Adipose tissue (tissue), 3 donors: ENCODE measurements around the gene PDE8A. TPM values are rescaled to one million over a fixed set of nuclear protein-coding genes. Genes with fewer than 3 reads are reported as not detected.
"Not testable (repeated sequence)": the region's sequence is repeated elsewhere in the genome, so short reads cannot be mapped to it uniquely, and the experiment has no call there.

Experiments
- H3K27ac ChIP-seq: one replicate; pipeline ENCODE4 v1.5.1; 2013; ENCODE audit warnings: low read depth, low read length
- WGBS, 3 donors: extraction: QIAGEN DNeasy Blood & Tissue Kit; methylation state at CpG; one replicate each; pipeline ENCODE4 v1.1.7; 2013; 5-methylcytosine and 5-hydroxymethylcytosine counted together
- polyA plus RNA-seq, 3 donors: library from polyadenylated mRNA; stranded (reverse); fragments of 200-250 nt; gene quantifications; one replicate each; pipeline ENCODE4 v1.2.3, GENCODE V29; 2013
- donor health status: healthy with polysubstance abuse.
- donor health status: Bipolar disorder and iron deficiency.
- donor health status: healthy.

The PDE8A gene
- polyA plus RNA-seq, 3 donors: 9.0 to 24.2 (median 19.4) TPM

GRCh38 chr15:85172846-85173490 lies 191.3 kb downstream of the PDE8A start:
- H3K27ac ChIP-seq: no peak overlapping the region
- 77 to 96% (median 88%) methylated on average over 6 of the region's 6 CpGs for WGBS, 3 donors

- 54 to 76% (median 67%) methylated on average over 3 to 4 of the region's 5 CpGs for WGBS, 3 donors
- not testable (repeated sequence) for H3K27ac ChIP-seq
These were observed 192.0 kb downstream of the PDE8A start for GRCh38 chr15:85173630-85174029.

GRCh38 chr15:85174521-85174920 lies 192.9 kb downstream of the PDE8A start:
- WGBS, 3 donors: 94 to 96% (median 95%) methylated on average over 4 of the region's 4 CpGs
- H3K27ac ChIP-seq: no peak overlapping the region

GRCh38 chr15:85177042-85177515 lies 195.4 kb downstream of the PDE8A start:
- 68 to 76% (median 76%) methylated on average over 8 of the region's 8 CpGs for WGBS, 3 donors
- not testable (repeated sequence) for H3K27ac ChIP-seq

GRCh38 chr15:85178308-85178707 lies 196.7 kb downstream of the PDE8A start:
- no peak overlapping the region for H3K27ac ChIP-seq
- WGBS, 3 donors: 89 to 96% (median 95%) methylated on average over 4 of the region's 4 CpGs

GRCh38 chr15:85179700-85180099 lies 198.0 kb downstream of the PDE8A start:
- H3K27ac ChIP-seq: no peak overlapping the region
- WGBS, 3 donors: 46 to 88% (median 83%) methylated on average over 3 of the region's 3 CpGs

- 91 to 95% (median 91%) methylated on average over 11 of the region's 11 CpGs for WGBS, 3 donors
- H3K27ac ChIP-seq: not testable (repeated sequence)
These were observed 203.7 kb downstream of the PDE8A start for GRCh38 chr15:85185350-85185749.

- WGBS, 3 donors: 80 to 92% (median 84%) methylated on average over 3 of the region's 3 CpGs
- H3K27ac ChIP-seq: not testable (repeated sequence)
These were observed 206.5 kb downstream of the PDE8A start for GRCh38 chr15:85188171-85188577.

Other genes starting within 250 kb of the PDE8A start
- gene ZNF592, start 233.3 kb upstream of the PDE8A start, polyA plus RNA-seq: 10 to 100 TPM in 1 of 3 donors, 1 to 10 TPM in 2; 6.6 to 12.8 (median 9.6) TPM
- 1 to 10 TPM; 5.7 to 9.1 (median 6.9) TPM for gene ALPK3, start 164.5 kb upstream of the PDE8A start, polyA plus RNA-seq
- under 1 TPM in 2 of 3 donors, not detected in 1; 0.02 to 0.34 TPM for gene SLC28A1, start 97.2 kb upstream of the PDE8A start, polyA plus RNA-seq